ENCODE measurements around the gene ZFP37.
"Not testable (repeated sequence)": the region's sequence is repeated elsewhere in the genome, so short reads cannot be mapped to it uniquely, and the experiment has no call there.

Gene ZFP37

GRCh38 chr9:113056191-113057106 lies at the start of gene ZFP37:
TSS of gene ZFP37 (minus strand) at chr9:113056724. CDS start at chr9:113056688, 36 bp downstream.
- peak; percentile 79 for DNase-seq (ENCODE audit: low spot score)

- DNase-seq (ENCODE audit: low spot score): not testable (repeated sequence)
Observed at GRCh38 chr9:113105345-113105744, 48.8 kb upstream of the ZFP37 start.

- DNase-seq (ENCODE audit: low spot score): no peak
Observed at GRCh38 chr9:113095561-113095960, 39.0 kb upstream of the ZFP37 start.

- DNase-seq (ENCODE audit: low spot score): not testable (repeated sequence)
Observed at GRCh38 chr9:113089924-113090323, 33.4 kb upstream of the ZFP37 start.

- DNase-seq (ENCODE audit: low spot score): not testable (repeated sequence)
Observed at GRCh38 chr9:113089143-113089505, 32.6 kb upstream of the ZFP37 start.

- DNase-seq (ENCODE audit: low spot score): not testable (repeated sequence)
Observed at GRCh38 chr9:113088456-113089142, 32.1 kb upstream of the ZFP37 start.

GRCh38 chr9:113062932-113063310 lies 6.4 kb upstream of the ZFP37 start:
- not testable (repeated sequence) for DNase-seq (ENCODE audit: low spot score)

GRCh38 chr9:113062256-113062931 lies 5.9 kb upstream of the ZFP37 start:
- DNase-seq (ENCODE audit: low spot score): not testable (repeated sequence)

- DNase-seq (ENCODE audit: low spot score): not testable (repeated sequence)
Observed at GRCh38 chr9:113061072-113061850, 4.7 kb upstream of the ZFP37 start.

- not testable (repeated sequence) for DNase-seq (ENCODE audit: low spot score)
Observed at GRCh38 chr9:113059581-113060284, 3.2 kb upstream of the ZFP37 start.

GRCh38 chr9:113057193-113057592 lies 669 bp upstream of the ZFP37 start:
- no peak for DNase-seq (ENCODE audit: low spot score)

- DNase-seq (ENCODE audit: low spot score): no peak
Observed at GRCh38 chr9:113042884-113043657, 13.5 kb downstream of the ZFP37 start.

GRCh38 chr9:113026200-113026599 lies 30.3 kb downstream of the ZFP37 start:
- no peak for DNase-seq (ENCODE audit: low spot score)

- no peak for DNase-seq (ENCODE audit: low spot score)
Observed at GRCh38 chr9:113018247-113018646, 38.3 kb downstream of the ZFP37 start.

GRCh38 chr9:113012492-113012891 lies 44.0 kb downstream of the ZFP37 start:
- DNase-seq (ENCODE audit: low spot score): no peak

GRCh38 chr9:113011911-113012381 lies 44.6 kb downstream of the ZFP37 start, which contains the start of gene ZNF883:
TSS of gene ZNF883 (minus strand) at chr9:113012192.
- DNase-seq (ENCODE audit: low spot score): peak; percentile 10

GRCh38 chr9:113005777-113006176 lies 50.7 kb downstream of the ZFP37 start:
- no peak for DNase-seq (ENCODE audit: low spot score)

- no peak for DNase-seq (ENCODE audit: low spot score)
Observed at GRCh38 chr9:112997236-112997941, 59.1 kb downstream of the ZFP37 start.

All from kidney capillary endothelial cell (primary cell).